GM21619 (cell line): ENCODE measurements around the gene ABCC5.

Source experiments
- ATAC-seq: cut with Tn5 transposase; IDR thresholded peaks from one replicate; pipeline ENCODE4 v1.9.1; 2021; ENCODE audit not compliant: unreplicated experiment

Gene ABCC5

GRCh38 chr3:183927059-183927458 lies 90.6 kb downstream of the ABCC5 start:
- ATAC-seq, result no peak

GRCh38 chr3:183924956-183925355 lies 92.7 kb downstream of the ABCC5 start:
- no peak for ATAC-seq

DNA sequence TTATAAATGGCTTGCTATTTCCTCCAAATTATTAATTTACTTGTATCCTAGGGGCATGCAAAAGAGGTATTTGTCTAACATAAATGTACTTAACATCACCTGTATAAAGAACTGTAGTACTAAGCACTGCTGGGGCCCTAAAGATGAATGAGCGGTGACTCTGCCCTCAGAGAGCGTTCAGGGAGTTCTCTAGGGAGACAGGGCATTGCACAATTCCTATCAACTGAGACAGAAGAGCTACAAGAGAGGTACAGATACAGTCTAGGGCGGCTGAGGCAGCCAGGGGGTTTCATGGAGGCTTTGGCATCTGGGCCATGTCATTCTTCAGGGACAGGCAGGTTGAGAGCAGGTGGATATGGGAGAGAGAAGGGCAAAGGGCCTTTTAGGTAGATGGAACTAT lies 93.1 kb downstream of the ABCC5 start:
- no peak for ATAC-seq

- ATAC-seq, result no peak
Observed at GRCh38 chr3:183922421-183922820, 95.3 kb downstream of the ABCC5 start.

GRCh38 chr3:183921096-183921495 lies 96.6 kb downstream of the ABCC5 start:
- no peak for ATAC-seq

- no peak for ATAC-seq
Observed at GRCh38 chr3:183920416-183920815, 97.3 kb downstream of the ABCC5 start.

- no peak for ATAC-seq
Observed at GRCh38 chr3:183918178-183918577, 99.5 kb downstream of the ABCC5 start.

- no peak for ATAC-seq
Observed at GRCh38 chr3:183917776-183918175, 99.9 kb downstream of the ABCC5 start.

GRCh38 chr3:183914856-183915255 lies 102.8 kb downstream of the ABCC5 start:
- ATAC-seq, result no peak

DNA sequence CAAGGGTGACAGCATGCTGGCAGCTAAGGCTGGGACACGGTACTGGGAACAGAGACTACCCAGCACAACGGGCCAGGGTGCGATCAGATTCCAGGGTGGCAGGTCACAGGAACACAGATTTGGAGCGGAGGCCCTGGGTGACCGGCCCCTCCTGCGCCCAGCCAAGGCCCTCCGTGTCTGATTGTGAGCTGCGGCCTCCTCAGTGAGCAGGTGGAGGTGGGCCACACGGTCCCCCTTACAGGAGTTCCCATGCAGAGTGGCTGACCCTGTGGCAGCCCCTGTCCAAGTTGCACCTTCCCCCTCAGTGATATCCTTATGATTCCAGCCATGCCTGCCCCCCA lies 104.1 kb downstream of the ABCC5 start:
- no peak for ATAC-seq

DNA sequence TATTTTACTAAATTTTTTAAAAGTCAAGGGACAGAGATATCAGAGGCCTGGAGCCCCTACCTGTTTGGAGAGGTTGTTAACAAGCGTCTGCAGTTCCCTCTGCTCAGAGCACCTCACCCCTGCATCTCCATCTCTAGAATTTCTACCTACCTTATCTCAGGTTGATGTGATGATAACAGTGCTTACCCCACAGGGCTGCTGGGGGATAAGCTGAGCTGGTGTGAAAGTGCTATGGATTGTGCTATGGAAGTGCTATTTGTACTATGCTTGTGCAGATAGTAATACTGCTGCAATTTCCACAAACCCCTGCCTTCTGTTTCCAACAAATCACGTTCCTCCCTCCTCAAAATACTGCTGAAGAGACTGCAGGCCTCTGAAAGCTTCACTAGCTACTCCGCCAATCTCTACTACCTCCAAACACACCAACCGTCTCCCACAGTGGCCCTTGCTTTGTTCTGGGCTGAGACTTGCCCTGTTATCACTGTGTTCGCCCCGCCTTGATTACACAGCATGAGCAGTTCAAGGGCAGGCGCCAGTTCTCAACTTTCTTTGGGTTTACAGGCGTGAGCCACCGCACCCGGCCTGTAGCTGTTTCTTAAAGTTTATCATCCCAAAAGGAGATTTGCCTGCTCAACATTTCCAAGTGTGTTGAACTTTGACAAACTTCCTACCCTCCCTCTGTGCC lies 104.6 kb downstream of the ABCC5 start:
- ATAC-seq, result no peak

DNA sequence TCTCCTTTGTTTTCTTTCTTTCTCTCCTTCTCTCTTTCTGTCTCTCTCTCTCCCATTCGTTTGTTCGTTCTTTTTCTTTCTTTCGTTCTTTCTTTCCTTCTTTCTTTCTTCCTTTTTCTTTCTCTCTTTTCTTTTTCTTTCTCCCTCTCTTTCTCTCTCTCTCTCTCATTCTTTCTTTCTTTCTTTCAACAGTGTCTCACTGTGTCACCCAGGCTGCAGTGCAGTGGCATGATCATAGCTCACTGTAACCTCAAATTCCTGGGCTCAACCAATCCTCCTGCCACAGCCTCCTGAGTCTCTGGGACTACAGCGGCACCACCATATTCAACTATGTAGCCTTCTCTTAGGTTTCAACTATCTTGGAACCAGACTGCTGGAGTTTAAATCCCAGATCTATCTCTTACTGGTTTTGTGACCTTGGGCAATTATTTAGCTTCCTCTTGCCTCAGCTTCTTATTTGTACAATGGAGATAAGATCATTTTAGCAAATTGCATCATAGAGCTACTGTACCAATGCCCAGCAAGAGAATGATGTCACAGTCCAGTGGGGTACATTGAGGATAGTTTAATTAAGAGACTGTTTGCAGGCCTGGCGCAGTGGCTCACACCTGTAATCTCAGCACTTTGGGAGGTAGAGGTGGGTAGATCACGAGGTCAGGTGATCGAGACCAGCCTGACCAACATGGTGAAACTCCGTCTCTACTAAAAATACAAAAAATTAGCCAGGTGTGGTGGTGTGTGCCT lies 105.7 kb downstream of the ABCC5 start:
- ATAC-seq, result no peak

- no peak for ATAC-seq
Observed at GRCh38 chr3:183911087-183911486, 106.6 kb downstream of the ABCC5 start.

GRCh38 chr3:183909030-183909600 lies 108.6 kb downstream of the ABCC5 start:
- no peak for ATAC-seq

GRCh38 chr3:183907911-183908331 lies 109.8 kb downstream of the ABCC5 start:
- ATAC-seq, result no peak

- no peak for ATAC-seq
Observed at GRCh38 chr3:183907176-183907575, 110.5 kb downstream of the ABCC5 start.

- no peak for ATAC-seq
Observed at GRCh38 chr3:183906234-183906921, 111.3 kb downstream of the ABCC5 start.

DNA sequence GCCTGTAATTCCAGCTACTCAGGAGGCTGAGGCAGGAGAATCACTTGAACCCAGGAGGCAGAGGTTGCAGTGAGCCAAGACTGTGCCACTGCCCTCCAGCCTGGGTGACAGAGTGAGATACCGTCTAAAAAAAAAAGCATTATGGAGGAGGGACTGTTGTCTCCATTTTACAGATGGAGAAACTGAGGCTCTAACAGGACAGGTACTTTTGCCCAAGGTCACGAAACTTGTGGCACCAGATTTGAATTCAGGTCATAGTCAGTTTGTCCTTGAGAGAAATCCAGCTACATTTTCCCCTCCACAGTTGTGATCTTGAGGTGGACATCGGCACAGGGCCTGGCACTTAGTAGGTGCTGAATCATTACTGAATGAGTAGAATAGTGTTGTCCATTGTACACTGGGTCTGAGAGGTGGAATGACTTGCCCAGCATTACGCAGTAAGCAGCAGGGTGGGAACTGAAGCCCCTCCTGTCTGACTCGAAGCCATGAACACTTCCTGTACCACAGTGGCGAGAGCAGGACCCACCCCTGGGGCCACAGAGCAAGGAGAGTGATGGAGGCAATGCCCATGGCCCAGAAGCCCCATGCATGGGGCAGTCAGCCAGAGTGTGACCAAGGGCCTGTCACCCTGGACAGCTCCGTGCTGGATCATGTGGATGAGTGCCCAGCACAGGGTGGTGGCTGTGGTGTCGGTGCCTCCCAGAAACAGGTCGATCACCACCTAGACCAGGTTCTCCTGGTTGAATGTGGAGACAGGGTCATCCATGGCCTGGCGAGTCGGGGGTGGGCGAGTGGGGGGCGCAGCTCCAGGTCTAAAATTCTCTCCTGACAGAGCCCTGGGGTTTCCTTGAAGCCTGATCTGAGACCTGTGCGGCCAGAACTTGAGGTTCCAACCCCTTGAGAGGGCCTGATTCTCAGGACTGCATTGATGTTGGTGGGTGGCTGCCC lies 112.6 kb downstream of the ABCC5 start:
- ATAC-seq, result no peak

DNA sequence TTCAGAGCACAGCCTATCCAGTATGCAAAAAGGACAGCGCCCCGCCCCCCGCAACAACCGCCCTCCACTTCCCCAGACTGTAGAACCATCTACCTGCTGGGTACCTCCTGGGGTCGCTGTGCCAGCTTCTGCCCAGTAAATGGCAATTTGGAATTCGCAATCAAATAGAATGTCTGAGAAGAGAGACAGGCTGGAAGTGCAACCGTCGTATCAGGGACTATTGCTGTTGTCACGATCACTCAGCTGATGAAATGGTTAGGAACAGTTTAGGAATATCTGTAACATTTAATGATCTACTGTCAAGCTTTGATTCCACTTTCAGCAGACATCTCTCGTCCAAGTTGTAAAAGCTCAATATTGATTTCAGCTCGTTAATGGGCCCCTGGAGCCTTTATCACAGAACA lies 119.7 kb downstream of the ABCC5 start:
- ATAC-seq, result no peak

DNA sequence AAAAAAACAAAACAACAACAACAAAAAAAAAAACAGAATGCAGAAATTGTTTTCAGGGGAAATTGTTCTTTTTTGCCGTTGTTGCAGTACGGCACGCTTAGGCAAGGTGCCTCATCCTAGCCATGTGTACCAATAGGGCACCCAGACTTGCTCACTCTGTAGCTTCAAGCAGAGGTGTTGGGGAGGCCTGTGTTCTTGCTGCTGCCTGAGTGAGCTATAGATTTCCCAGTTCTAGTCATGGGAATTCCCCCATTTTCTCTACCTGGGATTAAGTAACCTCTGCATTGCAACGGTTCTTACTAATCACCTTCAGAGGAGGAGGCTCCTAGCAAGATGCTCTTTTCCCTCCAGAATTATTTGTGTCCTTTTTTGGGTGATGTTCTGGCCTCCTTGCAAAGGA lies 120.1 kb downstream of the ABCC5 start:
- ATAC-seq, result no peak

DNA sequence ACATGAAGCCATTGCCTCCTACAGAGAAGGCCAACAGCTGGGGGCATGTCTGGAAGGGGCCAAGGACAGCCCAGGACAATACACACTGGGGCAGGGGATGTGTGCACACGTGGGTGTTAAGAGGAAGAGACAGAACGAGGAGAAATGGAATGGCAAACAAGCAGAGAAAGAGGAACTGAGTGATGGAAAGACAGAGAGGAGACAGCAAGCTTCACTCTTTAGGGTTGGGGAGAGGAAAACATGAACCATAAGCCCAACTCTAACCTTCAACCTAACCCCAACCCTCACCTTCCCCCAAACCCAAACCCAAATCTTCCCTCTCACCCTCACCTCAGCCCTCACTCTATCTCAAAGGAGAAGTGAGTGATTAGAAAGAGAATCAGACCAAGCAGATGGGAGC lies 121.1 kb downstream of the ABCC5 start:
- ATAC-seq, result no peak
